Thyroid gland (tissue), 4 donors: ENCODE data around the gene FAM120B.

Experiments
- POLR2A ChIP-seq, 2 donors: fragments of 450-650 bp; IDR thresholded peaks; one replicate each; pipeline ENCODE4 v1.6.1; 2017; ENCODE audit warnings: antibody characterized with exemption in 2 of 2, mild to moderate bottlenecking in 2 of 2, moderate library complexity in 1 of 2
- TF ChIP-seq, protein P1 (sequence below), 6 experiments: fragments of 200-600 bp in 3 of 6; fragments of 450-650 bp in 3 of 6; sonication (generic) in 3 of 6; IDR thresholded peaks; one replicate each; pipeline ENCODE4 v1.5.1; 2016 to 2019; ENCODE audit warnings: antibody characterized with exemption in 6 of 6, mild to moderate bottlenecking in 2 of 6, inconsistent platforms in 1 of 6, moderate library complexity in 1 of 6

- TF ChIP-seq, protein P1, sequence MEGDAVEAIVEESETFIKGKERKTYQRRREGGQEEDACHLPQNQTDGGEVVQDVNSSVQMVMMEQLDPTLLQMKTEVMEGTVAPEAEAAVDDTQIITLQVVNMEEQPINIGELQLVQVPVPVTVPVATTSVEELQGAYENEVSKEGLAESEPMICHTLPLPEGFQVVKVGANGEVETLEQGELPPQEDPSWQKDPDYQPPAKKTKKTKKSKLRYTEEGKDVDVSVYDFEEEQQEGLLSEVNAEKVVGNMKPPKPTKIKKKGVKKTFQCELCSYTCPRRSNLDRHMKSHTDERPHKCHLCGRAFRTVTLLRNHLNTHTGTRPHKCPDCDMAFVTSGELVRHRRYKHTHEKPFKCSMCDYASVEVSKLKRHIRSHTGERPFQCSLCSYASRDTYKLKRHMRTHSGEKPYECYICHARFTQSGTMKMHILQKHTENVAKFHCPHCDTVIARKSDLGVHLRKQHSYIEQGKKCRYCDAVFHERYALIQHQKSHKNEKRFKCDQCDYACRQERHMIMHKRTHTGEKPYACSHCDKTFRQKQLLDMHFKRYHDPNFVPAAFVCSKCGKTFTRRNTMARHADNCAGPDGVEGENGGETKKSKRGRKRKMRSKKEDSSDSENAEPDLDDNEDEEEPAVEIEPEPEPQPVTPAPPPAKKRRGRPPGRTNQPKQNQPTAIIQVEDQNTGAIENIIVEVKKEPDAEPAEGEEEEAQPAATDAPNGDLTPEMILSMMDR (IDR thresholded peaks at IDR 0.05): no peak
- TF ChIP-seq POLR2A (IDR thresholded peaks at IDR 0.05): no peak
These were observed 13.0 kb upstream of the FAM120B start for GRCh38 chr6:170293341-170294231.
